ENCODE results near the gene STK32C.

Gene STK32C

GRCh38 chr10:132206806-132207535 lies 100.8 kb downstream of the STK32C start:
- no peak for DNase-seq

- no peak for DNase-seq
Measured at GRCh38 chr10:132206377-132206745, 101.4 kb downstream of the STK32C start.

- no peak for DNase-seq
Measured at GRCh38 chr10:132205650-132206376, 101.9 kb downstream of the STK32C start.

GRCh38 chr10:132204781-132205473 lies 102.8 kb downstream of the STK32C start:
- no peak for DNase-seq

- DNase-seq, result no peak
Measured at GRCh38 chr10:132204078-132204780, 103.5 kb downstream of the STK32C start.

GRCh38 chr10:132203256-132204077 lies 104.3 kb downstream of the STK32C start:
- no peak for DNase-seq

- no peak for DNase-seq
Measured at GRCh38 chr10:132202070-132202970, 105.4 kb downstream of the STK32C start.

- DNase-seq, result no peak
Measured at GRCh38 chr10:132201111-132201969, 106.4 kb downstream of the STK32C start.

- no peak for DNase-seq
Measured at GRCh38 chr10:132200344-132201110, 107.2 kb downstream of the STK32C start.

GRCh38 chr10:132199854-132200311 lies 107.9 kb downstream of the STK32C start:
- DNase-seq, result no peak

GRCh38 chr10:132199268-132199853 lies 108.4 kb downstream of the STK32C start:
- DNase-seq, result no peak

- DNase-seq, result no peak
Measured at GRCh38 chr10:132198381-132199181, 109.2 kb downstream of the STK32C start.

- no peak for DNase-seq
Measured at GRCh38 chr10:132198068-132198370, 109.7 kb downstream of the STK32C start.

GRCh38 chr10:132197271-132198067 lies 110.3 kb downstream of the STK32C start:
- DNase-seq, result no peak

- no peak for DNase-seq
Measured at GRCh38 chr10:132196178-132197113, 111.3 kb downstream of the STK32C start.
